ENCODE measurements around the gene SNRPE. TPM values are rescaled to one million over a fixed set of nuclear protein-coding genes. Genes with fewer than 3 reads are reported as not detected.

SNRPE gene
- total and polyA plus RNA-seq, 12 donors, result 30.1 to 146 (median 81.6) TPM

GRCh38 chr1:203905275-203905674, 43.9 kb downstream of the SNRPE start:
- Histone ChIP-seq H3K27me3 (no peaks in the 10 kb centered on the region), H3K4me3 (no peak overlapping the region), H3K27ac (no peak overlapping the region), H3K4me1 (replicated peaks in 1 of 2) (no peaks in the 10 kb centered on the region), H3K9me3 (replicated peaks in 1 of 3) (no peaks in the 10 kb centered on the region), H3K36me3 (replicated peaks in 1 of 2) (no peaks in the 10 kb centered on the region)
- no peak for DNase-seq
- intact Hi-C loops (cut with DNase I), result no loop called here
- 85 to 95% (median 92%) methylated on average over 4 of the region's 4 CpGs for WGBS, 4 donors
- TF ChIP-seq POLR2A (IDR thresholded peaks at IDR 0.05) (no peak), CTCF (IDR thresholded peaks at IDR 0.05) (no peak)

- no peak overlapping the region for H3K4me3 ChIP-seq
- no peaks in the 10 kb centered on the region for H3K36me3 ChIP-seq (replicated peaks in 1 of 2)
- no peaks in the 10 kb centered on the region for H3K4me1 ChIP-seq (replicated peaks in 1 of 2)
- H3K27ac ChIP-seq, result no peak overlapping the region
- TF ChIP-seq POLR2A (IDR thresholded peaks at IDR 0.05), result no peak
- TF ChIP-seq CTCF (IDR thresholded peaks at IDR 0.05), result no peak
- no peaks in the 10 kb centered on the region for H3K9me3 ChIP-seq (replicated peaks in 1 of 3)
- no peaks in the 10 kb centered on the region for H3K27me3 ChIP-seq
- 21 to 37% (median 26%) methylated on average over 2 of the region's 2 CpGs for WGBS, 4 donors
- no peak for DNase-seq
- intact Hi-C loops (cut with DNase I), result no loop called here
Observed at GRCh38 chr1:203906932-203907331, 45.5 kb downstream of the SNRPE start.

DNA sequence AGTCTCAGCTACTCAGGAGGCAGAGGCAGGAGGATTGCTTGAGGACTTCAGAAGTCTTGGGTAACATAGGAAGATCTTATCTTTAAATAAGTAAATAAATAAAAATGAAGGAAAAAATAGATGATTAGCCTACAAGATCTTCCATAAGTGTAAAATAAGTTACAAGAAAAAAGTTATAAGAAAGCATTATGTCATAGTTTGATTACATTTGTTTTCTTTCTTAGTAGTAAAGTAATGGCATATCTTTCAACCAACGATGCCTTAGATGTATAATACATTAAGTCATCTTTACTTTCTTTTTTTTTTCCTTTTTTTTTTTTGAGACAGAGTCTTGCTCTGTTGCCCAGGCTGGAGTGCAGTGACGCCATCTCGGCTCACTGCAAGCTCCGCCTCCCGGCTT, 46.5 kb downstream of the SNRPE start:
- Histone ChIP-seq H3K4me3 (no peak overlapping the region), H3K27me3 (no peaks in the 10 kb centered on the region), H3K9me3 (replicated peaks in 1 of 3) (no peaks in the 10 kb centered on the region), H3K4me1 (replicated peaks in 1 of 2) (no peaks in the 10 kb centered on the region), H3K27ac (no peak overlapping the region), H3K36me3 (replicated peaks in 1 of 2) (no peaks in the 10 kb centered on the region)
- 80 to 90% (median 88%) methylated on average over 2 to 5 of the region's 5 CpGs for WGBS, 4 donors
- TF ChIP-seq CTCF (IDR thresholded peaks at IDR 0.05), result no peak
- no peak for TF ChIP-seq POLR2A (IDR thresholded peaks at IDR 0.05)
- intact Hi-C loops (cut with DNase I), result no loop called here
- no peak for DNase-seq

GRCh38 chr1:203911806-203912205, 50.4 kb downstream of the SNRPE start:
- TF ChIP-seq POLR2A (IDR thresholded peaks at IDR 0.05), result no peak
- TF ChIP-seq CTCF (IDR thresholded peaks at IDR 0.05), result no peak
- no peak overlapping the region for H3K27ac ChIP-seq
- DNase-seq, result no peak
- H3K27me3 ChIP-seq, result no peaks in the 10 kb centered on the region
- H3K36me3 ChIP-seq (replicated peaks in 1 of 2), result no peaks in the 10 kb centered on the region
- no peaks in the 10 kb centered on the region for H3K4me1 ChIP-seq (replicated peaks in 1 of 2)
- no peak overlapping the region for H3K4me3 ChIP-seq
- WGBS, 4 donors, result 65 to 84% (median 81%) methylated on average over 5 of the region's 5 CpGs
- H3K9me3 ChIP-seq (replicated peaks in 1 of 3), result no peaks in the 10 kb centered on the region
- intact Hi-C loops (cut with DNase I), result no loop called here

All from adrenal gland (tissue), 12 donors.